ENCODE data around the gene IGSF3.

The IGSF3 gene

DNA sequence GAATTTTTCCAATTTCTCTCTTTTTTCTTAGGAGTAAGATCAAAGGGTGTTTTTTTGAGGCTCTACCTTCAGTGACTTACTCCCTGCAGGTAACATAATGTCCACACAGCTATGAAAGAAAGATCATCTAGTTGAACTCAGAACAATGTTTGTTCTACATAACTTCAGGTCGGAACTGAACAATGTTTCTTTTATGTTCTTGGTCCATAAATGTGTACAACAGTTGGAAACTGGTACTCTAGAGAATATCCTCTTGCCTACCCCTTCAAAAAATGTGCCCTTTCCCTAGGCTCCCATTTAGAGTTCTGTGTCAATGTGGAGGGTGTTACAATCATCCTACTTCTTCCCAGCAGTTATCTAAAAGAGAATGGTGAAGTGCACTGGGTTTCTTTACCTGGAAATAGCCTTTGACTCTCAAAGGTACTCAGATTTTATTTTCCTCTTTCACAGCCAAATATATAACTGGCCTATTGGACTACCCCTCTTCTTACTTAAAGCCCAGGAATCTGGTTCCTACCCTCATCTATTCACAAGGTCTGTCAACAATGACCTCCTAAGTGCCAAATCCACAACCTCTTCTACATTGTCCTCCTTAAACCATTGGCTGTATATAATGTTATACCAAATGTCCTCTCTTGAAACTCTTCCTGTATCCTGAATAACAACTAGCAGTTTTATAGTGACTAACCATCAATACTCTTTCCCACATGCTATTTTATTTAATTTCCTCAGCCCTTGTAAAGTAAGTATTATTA, 139.0 kb downstream of the IGSF3 start:
- TF ChIP-seq, protein P1, sequence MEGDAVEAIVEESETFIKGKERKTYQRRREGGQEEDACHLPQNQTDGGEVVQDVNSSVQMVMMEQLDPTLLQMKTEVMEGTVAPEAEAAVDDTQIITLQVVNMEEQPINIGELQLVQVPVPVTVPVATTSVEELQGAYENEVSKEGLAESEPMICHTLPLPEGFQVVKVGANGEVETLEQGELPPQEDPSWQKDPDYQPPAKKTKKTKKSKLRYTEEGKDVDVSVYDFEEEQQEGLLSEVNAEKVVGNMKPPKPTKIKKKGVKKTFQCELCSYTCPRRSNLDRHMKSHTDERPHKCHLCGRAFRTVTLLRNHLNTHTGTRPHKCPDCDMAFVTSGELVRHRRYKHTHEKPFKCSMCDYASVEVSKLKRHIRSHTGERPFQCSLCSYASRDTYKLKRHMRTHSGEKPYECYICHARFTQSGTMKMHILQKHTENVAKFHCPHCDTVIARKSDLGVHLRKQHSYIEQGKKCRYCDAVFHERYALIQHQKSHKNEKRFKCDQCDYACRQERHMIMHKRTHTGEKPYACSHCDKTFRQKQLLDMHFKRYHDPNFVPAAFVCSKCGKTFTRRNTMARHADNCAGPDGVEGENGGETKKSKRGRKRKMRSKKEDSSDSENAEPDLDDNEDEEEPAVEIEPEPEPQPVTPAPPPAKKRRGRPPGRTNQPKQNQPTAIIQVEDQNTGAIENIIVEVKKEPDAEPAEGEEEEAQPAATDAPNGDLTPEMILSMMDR (IDR thresholded peaks at IDR 0.05) = no peak
- no peaks in the 10 kb centered on the region for H3K27me3 ChIP-seq (ENCODE audit: control insufficient read depth, insufficient read depth, low read length)
- H3K4me2 ChIP-seq (ENCODE audit: low read length) = no peak overlapping the region
- no peaks in the 10 kb centered on the region for H3K36me3 ChIP-seq (ENCODE audit: control insufficient read depth, insufficient read depth, low read length)
- no peak overlapping the region for H2AFZ ChIP-seq
- H3K9me3 ChIP-seq (ENCODE audit: control insufficient read depth, low read length) = no peaks in the 10 kb centered on the region
- no peak overlapping the region for H3K4me3 ChIP-seq (ENCODE audit: low read depth, low read length)
- no peaks in the 10 kb centered on the region for H3K79me2 ChIP-seq
- H3K9ac ChIP-seq = no peak overlapping the region
- H3K27ac ChIP-seq = no peak overlapping the region
- H3K4me1 ChIP-seq = no peaks in the 10 kb centered on the region

DNA sequence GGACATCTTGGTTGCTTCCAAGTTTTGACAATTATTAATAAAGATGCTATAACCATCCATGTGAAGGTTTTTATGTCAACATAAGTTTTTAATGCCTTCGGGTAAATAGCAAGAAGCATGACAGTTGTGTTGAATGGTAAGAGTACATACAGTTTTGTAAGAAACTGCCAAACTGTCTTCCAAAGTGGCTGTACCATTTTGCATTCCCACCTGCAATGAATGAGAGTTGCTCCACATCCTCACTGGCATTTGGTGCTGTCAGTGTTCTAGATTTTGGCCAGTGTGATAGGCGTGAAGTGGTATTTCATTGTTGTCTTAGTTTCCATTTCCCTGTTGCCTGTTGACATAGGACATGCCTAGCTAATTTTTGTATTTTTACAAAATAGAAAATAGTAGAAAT, 142.1 kb downstream of the IGSF3 start:
- H3K4me1 ChIP-seq = no peaks in the 10 kb centered on the region
- TF ChIP-seq, protein P1 (IDR thresholded peaks at IDR 0.05) = no peak

More for the DNA sequence above, 142.1 kb downstream of the IGSF3 start:
- H3K79me2 ChIP-seq = no peaks in the 10 kb centered on the region
- H3K9me3 ChIP-seq (ENCODE audit: control insufficient read depth, low read length) = no peaks in the 10 kb centered on the region
- no peak overlapping the region for H3K4me2 ChIP-seq (ENCODE audit: low read length)
- H3K9ac ChIP-seq = no peak overlapping the region
- no peak overlapping the region for H3K4me3 ChIP-seq (ENCODE audit: low read depth, low read length)
- no peaks in the 10 kb centered on the region for H3K27me3 ChIP-seq (ENCODE audit: control insufficient read depth, insufficient read depth, low read length)
- no peak overlapping the region for H2AFZ ChIP-seq
- no peak overlapping the region for H3K27ac ChIP-seq
- no peaks in the 10 kb centered on the region for H3K36me3 ChIP-seq (ENCODE audit: control insufficient read depth, insufficient read depth, low read length)
